Aorta (tissue), 5 donors: ENCODE measurements around the gene ENKUR. TPM values are rescaled to one million over a fixed set of nuclear protein-coding genes. Genes with fewer than 3 reads are reported as not detected.
"Not testable (repeated sequence)": the region's sequence is repeated elsewhere in the genome, so short reads cannot be mapped to it uniquely, and the experiment has no call there.

Source experiments
- ATAC-seq: fragments of 200-7000 bp; cut with Tn5 transposase; one replicate; pipeline ENCODE4 v1.9.1; 2022; ENCODE audit warnings: moderate library complexity; ENCODE audit not compliant: low FRiP score
- DNase-seq, 2 donors: peaks; one replicate each; pipeline ENCODE4 v3.0.0-alpha.2; 2020
- H3K27ac ChIP-seq, 2 donors: one replicate each; pipeline ENCODE4 v1.5.1; 2013; ENCODE audit warnings: low read length in 2 of 2, mild to moderate bottlenecking in 2 of 2, moderate library complexity in 2 of 2, control low read depth in 1 of 2, inconsistent platforms in 1 of 2, low read depth in 1 of 2
- H3K27me3 ChIP-seq, 2 donors: one replicate each; pipeline ENCODE4 v1.6.1; 2013; ENCODE audit warnings: control low read depth in 1 of 2, low read length in 1 of 2, mild to moderate bottlenecking in 1 of 2, moderate library complexity in 1 of 2; ENCODE audit not compliant: insufficient read depth in 2 of 2, control insufficient read depth in 1 of 2
- H3K36me3 ChIP-seq, 2 donors: one replicate each; pipeline ENCODE4 v1.6.1; 2013; ENCODE audit warnings: control low read depth in 1 of 2, low read length in 1 of 2, mild to moderate bottlenecking in 1 of 2; ENCODE audit not compliant: insufficient read depth in 2 of 2, control insufficient read depth in 1 of 2
- H3K4me1 ChIP-seq, 2 donors: one replicate each; pipeline ENCODE4 v1.6.1; 2013; ENCODE audit warnings: low read length in 2 of 2, control low read depth in 1 of 2, mild to moderate bottlenecking in 1 of 2, moderate library complexity in 1 of 2; ENCODE audit not compliant: insufficient read depth in 2 of 2, control insufficient read depth in 1 of 2
- H3K4me3 ChIP-seq, 2 donors: one replicate each; pipeline ENCODE4 v1.5.1; 2013; ENCODE audit warnings: low read length in 2 of 2, control low read depth in 1 of 2, mild to moderate bottlenecking in 1 of 2
- H3K9me3 ChIP-seq: one replicate; pipeline ENCODE4 v1.6.1; 2013; ENCODE audit warnings: mild to moderate bottlenecking, low read length; ENCODE audit not compliant: control insufficient read depth
- WGBS, 2 donors: extraction: QIAGEN DNeasy Blood & Tissue Kit; methylation state at CpG; one replicate each; pipeline ENCODE4 v1.1.7; 2013; 5-methylcytosine and 5-hydroxymethylcytosine counted together
- intact Hi-C, 2 donors: fragments of 100-400 bp; cut with DNase I; formaldehyde crosslinking; loops; one replicate each; pipeline versions ENCODE4 v1.14.2 to v1.15.0; 2022
- polyA plus RNA-seq, 2 donors: library from polyadenylated mRNA; stranded (reverse); fragments of 200-250 nt; gene quantifications; one replicate each; pipeline ENCODE4 v1.2.3, GENCODE V29; 2013
- total RNA-seq, 2 donors: library from RNA; stranded (reverse); fragmentation: NEBNext Ultra II Directional; extraction: Animal tissue kit (Norgen Biotek cat#: 25700); gene quantifications; one replicate each; pipeline ENCODE4 v1.2.1, GENCODE V29; 2021
- donor health status: healthy with polysubstance abuse.
- donor health status: Bipolar disorder and iron deficiency.
- donor health status: DM: no; HTN: no; CAD: no.
- donor health status: DM: no; HTN: no; CAD: no.
- donor health status: DM: yes; HTN: yes; CAD: no.

The ENKUR gene
- total and polyA plus RNA-seq, 4 donors: 0.36 TPM; not detected in 3

DNA sequence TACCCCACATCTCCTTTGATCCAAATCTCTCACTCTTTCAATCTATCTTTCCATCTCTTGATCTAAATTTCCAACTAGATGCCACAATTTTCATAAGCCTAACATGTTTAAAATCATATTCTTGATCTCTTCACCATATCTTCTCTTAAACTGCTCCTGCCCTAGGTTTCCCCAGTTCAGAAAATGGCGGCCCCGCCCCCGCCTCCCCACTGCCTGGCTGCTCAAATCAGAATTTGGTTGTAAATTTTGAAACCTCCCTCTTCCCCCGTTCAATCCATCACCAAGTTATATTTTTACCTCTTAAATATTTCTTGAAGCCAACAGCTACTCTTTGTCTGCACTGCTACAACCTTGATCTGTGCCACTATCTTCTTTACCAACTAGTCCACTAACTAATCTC lies 36.3 kb downstream of the ENKUR start:
- DNase-seq (no peak), ATAC-seq (no peak)
- Histone ChIP-seq H3K27ac (no peak overlapping the region), H3K4me1 (peaks cover 0 to 5% of the 10 kb centered on the region in 2 donors), H3K4me3 (no peak overlapping the region), H3K36me3 (no peaks in the 10 kb centered on the region), H3K27me3 (no peaks in the 10 kb centered on the region), H3K9me3 (no peaks in the 10 kb centered on the region)
- intact Hi-C loops: no loop called here
- 94 to 95% methylated on average over 4 of the region's 4 CpGs for WGBS, 2 donors

DNA sequence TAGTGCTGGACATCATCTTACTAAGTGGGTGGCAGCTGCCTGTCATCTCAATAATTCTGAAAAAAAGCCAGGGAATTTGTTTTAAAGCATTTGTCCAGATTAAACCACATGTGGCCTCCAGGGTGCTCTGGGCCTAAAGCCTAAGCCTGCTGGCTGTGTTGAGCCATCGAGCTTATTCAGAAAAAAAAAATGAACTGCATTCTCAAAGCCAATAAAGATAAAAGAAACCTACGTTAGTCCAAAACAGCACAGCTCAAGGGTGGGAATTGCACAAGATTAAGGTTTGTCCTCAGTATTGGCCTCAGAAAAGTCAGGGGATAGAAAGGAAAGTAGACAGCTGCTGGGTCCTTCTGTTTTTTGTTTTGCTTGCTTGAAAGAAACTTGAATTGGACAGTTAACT lies 41.0 kb downstream of the ENKUR start:
- H3K27me3 ChIP-seq: no peaks in the 10 kb centered on the region
- H3K36me3 ChIP-seq: no peaks in the 10 kb centered on the region
- ATAC-seq (peak; percentile 83), DNase-seq (peak in 1 of 2 donors; percentile 64)
- H3K4me1 ChIP-seq: no peaks in the 10 kb centered on the region
- 5 to 7% methylated on average over 2 of the region's 2 CpGs for WGBS, 2 donors
- no peaks in the 10 kb centered on the region for H3K9me3 ChIP-seq
- H3K4me3 ChIP-seq: no peak overlapping the region
- intact Hi-C loops: no loop called here
- no peak overlapping the region for H3K27ac ChIP-seq

DNA sequence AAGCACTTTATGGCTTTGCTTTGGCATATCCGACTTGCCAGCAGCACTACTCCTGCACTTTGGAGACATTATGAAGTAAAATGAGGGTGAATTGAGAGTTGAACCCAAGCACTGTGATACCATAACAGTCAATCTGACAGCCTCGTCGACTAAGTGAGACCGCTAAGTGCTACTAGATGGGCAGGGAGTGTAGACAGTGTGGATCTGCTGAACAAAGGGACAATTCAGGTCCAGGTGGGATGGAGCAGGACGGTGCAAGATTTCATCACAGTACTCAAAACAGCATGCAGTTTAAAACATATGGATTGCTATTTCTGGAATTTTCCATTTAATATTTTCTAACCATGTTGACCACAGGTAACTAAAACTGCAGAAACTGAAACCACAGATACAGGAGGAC lies 42.8 kb downstream of the ENKUR start:
- WGBS, 2 donors: 89% methylated on average over 5 of the region's 5 CpGs
- Histone ChIP-seq H3K36me3 (no peaks in the 10 kb centered on the region), H3K27me3 (no peaks in the 10 kb centered on the region), H3K27ac (no peak overlapping the region), H3K4me1 (no peaks in the 10 kb centered on the region), H3K4me3 (no peak overlapping the region), H3K9me3 (no peaks in the 10 kb centered on the region)
- no peak for DNase-seq
- ATAC-seq: no peak
- intact Hi-C loops: no loop called here

GRCh38 chr10:24971374-24971773 lies 44.6 kb downstream of the ENKUR start:
- Histone ChIP-seq H3K27me3 (no peaks in the 10 kb centered on the region), H3K27ac (no peak overlapping the region), H3K4me1 (no peaks in the 10 kb centered on the region), H3K36me3 (no peaks in the 10 kb centered on the region), H3K9me3 (no peaks in the 10 kb centered on the region), H3K4me3 (no peak overlapping the region)
- DNase-seq (no peak), ATAC-seq (no peak)
- intact Hi-C loops: no loop called here

DNA sequence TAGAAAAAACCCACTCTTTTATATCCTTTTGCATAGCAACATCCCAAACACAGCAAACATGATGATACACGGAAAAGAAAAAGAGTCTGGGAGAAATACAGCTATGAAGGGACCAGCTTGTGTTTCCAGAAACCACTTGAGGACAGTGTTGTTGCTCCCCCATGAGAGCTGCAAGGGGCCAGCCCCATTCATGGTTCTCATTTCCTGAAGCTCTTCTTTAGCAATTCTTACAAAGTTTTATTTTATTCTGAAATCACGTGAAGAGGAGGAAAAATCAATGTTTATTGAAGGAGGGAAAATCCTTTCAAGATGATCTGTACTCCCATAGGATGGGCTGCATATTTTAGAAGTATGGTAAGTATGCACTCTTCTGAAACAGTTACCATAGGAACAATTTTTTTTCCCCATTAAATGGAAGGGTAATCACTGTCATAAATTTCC lies 46.1 kb downstream of the ENKUR start:
- intact Hi-C loops: no loop called here
- ATAC-seq (no peak), DNase-seq (no peak)
- H3K4me1 ChIP-seq: no peaks in the 10 kb centered on the region
- no peak overlapping the region for H3K4me3 ChIP-seq
- WGBS, 2 donors: 64 to 68% methylated on average over 2 of the region's 2 CpGs
- H3K27me3 ChIP-seq: no peaks in the 10 kb centered on the region
- H3K36me3 ChIP-seq: no peaks in the 10 kb centered on the region
- no peaks in the 10 kb centered on the region for H3K9me3 ChIP-seq
- no peak overlapping the region for H3K27ac ChIP-seq

DNA sequence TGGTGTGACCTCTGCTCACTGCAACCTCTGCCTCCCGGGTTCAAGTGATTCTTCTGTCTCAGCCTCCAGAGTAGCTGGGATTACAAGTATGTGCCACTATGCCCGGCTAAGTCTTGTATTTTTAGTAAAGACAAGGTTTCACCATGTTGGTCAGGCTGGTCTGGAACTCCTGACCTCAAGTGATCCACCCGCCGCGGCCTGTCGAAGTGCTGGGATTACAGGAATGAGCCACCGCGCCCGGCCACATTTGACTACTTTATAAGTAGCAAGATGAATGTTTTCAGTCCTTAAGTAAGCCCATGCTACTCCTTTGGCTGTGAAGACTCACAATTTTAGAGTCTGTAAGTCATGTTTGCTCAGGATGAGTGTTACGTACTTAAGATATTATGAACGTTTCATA lies 47.0 kb downstream of the ENKUR start:
- WGBS, 2 donors: 92 to 93% methylated on average over 11 of the region's 11 CpGs
- DNase-seq, H3K4me3 ChIP-seq, H3K27me3 ChIP-seq, ATAC-seq, H3K4me1 ChIP-seq, H3K9me3 ChIP-seq, intact Hi-C loops, H3K36me3 ChIP-seq, H3K27ac ChIP-seq: not testable (repeated sequence)

DNA sequence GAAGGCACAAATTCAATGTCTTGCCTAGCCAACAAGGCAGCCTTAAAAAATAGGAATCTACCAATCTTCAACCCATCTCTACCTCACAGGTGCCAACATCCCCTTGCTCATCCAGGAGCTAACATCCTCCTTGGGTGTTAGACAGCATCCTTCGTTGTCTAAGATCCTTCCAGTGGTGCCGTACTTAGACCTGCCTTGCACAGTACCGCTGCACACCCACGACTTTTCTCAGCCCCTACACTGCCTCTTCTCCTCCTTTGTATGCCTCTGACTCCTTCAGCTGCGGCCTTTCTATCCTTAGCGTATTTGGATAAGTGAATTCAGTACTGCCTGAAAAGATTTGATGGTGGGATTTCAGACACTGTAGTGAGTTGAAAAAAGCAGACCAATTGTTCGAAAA lies 47.6 kb downstream of the ENKUR start:
- Histone ChIP-seq H3K27ac (no peak overlapping the region), H3K4me1 (no peaks in the 10 kb centered on the region), H3K27me3 (no peaks in the 10 kb centered on the region), H3K36me3 (no peaks in the 10 kb centered on the region), H3K9me3 (no peaks in the 10 kb centered on the region), H3K4me3 (no peak overlapping the region)
- DNase-seq (no peak), ATAC-seq (no peak)
- intact Hi-C loops: no loop called here
- WGBS, 2 donors: 97% methylated on average over 7 of the region's 7 CpGs

- Histone ChIP-seq H3K9me3 (no peaks in the 10 kb centered on the region), H3K4me1 (no peaks in the 10 kb centered on the region), H3K27ac (no peak overlapping the region), H3K36me3 (no peaks in the 10 kb centered on the region), H3K4me3 (no peak overlapping the region), H3K27me3 (no peaks in the 10 kb centered on the region)
- no peak for DNase-seq
- no peak for ATAC-seq
- intact Hi-C loops: no loop called here
- WGBS, 2 donors: 97% methylated on average over 5 of the region's 5 CpGs
Measured at GRCh38 chr10:24966962-24967481, 48.9 kb downstream of the ENKUR start.

DNA sequence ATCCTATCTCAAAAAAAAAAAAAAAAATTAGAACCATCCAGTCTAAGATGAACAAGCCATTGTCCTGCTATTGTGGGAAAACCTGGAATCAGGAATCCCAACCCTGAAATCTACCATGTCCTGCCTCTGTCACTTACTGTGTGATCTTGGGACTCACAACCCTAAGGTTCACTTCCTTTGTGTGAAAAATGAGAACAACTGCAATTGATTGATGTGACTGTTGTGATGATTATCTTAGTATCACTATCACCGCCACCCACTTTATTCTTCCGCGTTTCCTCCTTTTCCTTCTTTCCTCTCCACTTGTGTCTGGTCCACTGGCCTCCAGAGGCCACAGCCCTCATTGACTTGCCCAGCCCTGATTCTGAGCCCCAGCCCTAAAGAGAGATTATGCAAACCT lies 50.9 kb downstream of the ENKUR start:
- no peaks in the 10 kb centered on the region for H3K4me1 ChIP-seq
- no peaks in the 10 kb centered on the region for H3K9me3 ChIP-seq
- H3K27me3 ChIP-seq: no peaks in the 10 kb centered on the region
- ATAC-seq (no peak), DNase-seq (no peak)
- H3K36me3 ChIP-seq: no peaks in the 10 kb centered on the region
- H3K4me3 ChIP-seq: no peak overlapping the region
- H3K27ac ChIP-seq: no peak overlapping the region
- intact Hi-C loops: no loop called here
- 94 to 95% methylated on average over 3 of the region's 3 CpGs for WGBS, 2 donors
